ENCODE measurements around the gene TXNRD1.

TXNRD1 gene

GRCh38 chr12:104219361-104219892 is 3.8 kb downstream of the TXNRD1 start:
- H3K27ac ChIP-seq (ENCODE audit: low read depth, low read length), result no peak overlapping the region
- H3K9me2 ChIP-seq (replicated peaks; ENCODE audit: control insufficient read depth, low read length), result no peaks in the 10 kb centered on the region
- H3K36me3 ChIP-seq (ENCODE audit: control insufficient read depth, low read length), result no peaks in the 10 kb centered on the region
- H3F3A ChIP-seq (ENCODE audit: control insufficient read depth, insufficient read depth), result no peaks in the 10 kb centered on the region
- H3K4me3 ChIP-seq (ENCODE audit: low read length), result no peak overlapping the region
- H3K79me2 ChIP-seq (ENCODE audit: control insufficient read depth, low read length), result no peaks in the 10 kb centered on the region
- no peak overlapping the region for H3K4me2 ChIP-seq (ENCODE audit: low read length)
- TF ChIP-seq EZH2phosphoT487 (IDR thresholded peaks at IDR 0.05; ENCODE audit: borderline replicate concordance, low read length) (no peak), CTCF (IDR thresholded peaks at IDR 0.05; ENCODE audit: low read depth, low read length, poor library complexity, severe bottlenecking) (no peak)
- H4K20me1 ChIP-seq (ENCODE audit: control insufficient read depth, insufficient read depth, low read depth, low read length), result no peaks in the 10 kb centered on the region
- peaks cover 32% of the 10 kb centered on the region for H3K27me3 ChIP-seq (ENCODE audit: control insufficient read depth, low read length)
- peaks cover 12% of the 10 kb centered on the region for H3K4me1 ChIP-seq (ENCODE audit: control insufficient read depth, low read length)
- H3K9me3 ChIP-seq (ENCODE audit: control insufficient read depth, insufficient read depth, low read length), result no peaks in the 10 kb centered on the region

- H3K27ac ChIP-seq (ENCODE audit: low read depth, low read length), result no peak overlapping the region
- no peaks in the 10 kb centered on the region for H3F3A ChIP-seq (ENCODE audit: control insufficient read depth, insufficient read depth)
- no peaks in the 10 kb centered on the region for H3K9me2 ChIP-seq (replicated peaks; ENCODE audit: control insufficient read depth, low read length)
- no peak overlapping the region for H3K4me2 ChIP-seq (ENCODE audit: low read length)
- no peaks in the 10 kb centered on the region for H3K79me2 ChIP-seq (ENCODE audit: control insufficient read depth, low read length)
- peaks cover 12% of the 10 kb centered on the region for H3K4me1 ChIP-seq (ENCODE audit: control insufficient read depth, low read length)
- H3K4me3 ChIP-seq (ENCODE audit: low read length), result no peak overlapping the region
- TF ChIP-seq EZH2phosphoT487 (IDR thresholded peaks at IDR 0.05; ENCODE audit: borderline replicate concordance, low read length) (no peak), CTCF (IDR thresholded peaks at IDR 0.05; ENCODE audit: low read depth, low read length, poor library complexity, severe bottlenecking) (no peak)
- peaks cover 32% of the 10 kb centered on the region for H3K27me3 ChIP-seq (ENCODE audit: control insufficient read depth, low read length)
- no peaks in the 10 kb centered on the region for H3K9me3 ChIP-seq (ENCODE audit: control insufficient read depth, insufficient read depth, low read length)
- no peaks in the 10 kb centered on the region for H4K20me1 ChIP-seq (ENCODE audit: control insufficient read depth, insufficient read depth, low read depth, low read length)
- no peaks in the 10 kb centered on the region for H3K36me3 ChIP-seq (ENCODE audit: control insufficient read depth, low read length)
These were observed 4.4 kb downstream of the TXNRD1 start for GRCh38 chr12:104219908-104220404.

DNA sequence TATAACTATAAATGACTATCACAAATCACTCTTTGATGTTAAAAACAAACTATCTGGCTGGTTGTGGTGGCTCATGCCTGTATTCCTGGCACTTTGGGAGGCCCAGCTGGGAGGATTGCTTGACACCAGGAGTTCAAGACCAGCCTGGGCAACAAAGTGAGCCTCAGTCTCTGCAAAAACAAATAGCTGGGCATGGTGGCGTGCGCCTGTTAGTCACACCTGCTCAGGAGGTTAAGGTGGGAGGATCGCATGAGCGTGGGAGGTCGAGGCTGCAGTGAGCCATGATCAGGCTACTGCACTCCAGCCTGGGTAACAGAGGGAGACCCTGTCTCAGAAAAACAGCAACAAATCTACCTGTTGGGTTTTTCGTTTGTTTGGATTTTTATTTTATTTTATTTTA is 5.4 kb downstream of the TXNRD1 start:
- Histone ChIP-seq H3F3A (ENCODE audit: control insufficient read depth, insufficient read depth) (no peaks in the 10 kb centered on the region), H3K4me1 (ENCODE audit: control insufficient read depth, low read length) (peaks cover 9% of the 10 kb centered on the region), H3K4me2 (ENCODE audit: low read length) (no peak overlapping the region), H3K79me2 (ENCODE audit: control insufficient read depth, low read length) (no peaks in the 10 kb centered on the region), H3K4me3 (ENCODE audit: low read length) (no peak overlapping the region), H3K9me2 (replicated peaks; ENCODE audit: control insufficient read depth, low read length) (no peaks in the 10 kb centered on the region), H3K27ac (ENCODE audit: low read depth, low read length) (no peak overlapping the region), H3K9me3 (ENCODE audit: control insufficient read depth, insufficient read depth, low read length) (no peaks in the 10 kb centered on the region), H4K20me1 (ENCODE audit: control insufficient read depth, insufficient read depth, low read depth, low read length) (no peaks in the 10 kb centered on the region), H3K27me3 (ENCODE audit: control insufficient read depth, low read length) (peaks cover 31% of the 10 kb centered on the region), H3K36me3 (ENCODE audit: control insufficient read depth, low read length) (no peaks in the 10 kb centered on the region)
- TF ChIP-seq CTCF (IDR thresholded peaks at IDR 0.05; ENCODE audit: low read depth, low read length, poor library complexity, severe bottlenecking), result no peak
- TF ChIP-seq EZH2phosphoT487 (IDR thresholded peaks at IDR 0.05; ENCODE audit: borderline replicate concordance, low read length), result no peak

Measured in DOHH2 (cell line).